HG03575 (cell line): ENCODE measurements around the gene TRNAU1AP.
A peak's percentile ranks its signal among the peaks of the same experiment; 100 is the strongest.
"Not testable (repeated sequence)": the region's sequence is repeated elsewhere in the genome, so short reads cannot be mapped to it uniquely, and the experiment has no call there.

ENCODE experiments used
- ATAC-seq: cut with Tn5 transposase; IDR thresholded peaks from one replicate; pipeline ENCODE4 v1.9.1; 2021; ENCODE audit not compliant: unreplicated experiment, insufficient number of reproducible peaks, low FRiP score; ENCODE audit errors: extremely low read depth

The TRNAU1AP gene

DNA sequence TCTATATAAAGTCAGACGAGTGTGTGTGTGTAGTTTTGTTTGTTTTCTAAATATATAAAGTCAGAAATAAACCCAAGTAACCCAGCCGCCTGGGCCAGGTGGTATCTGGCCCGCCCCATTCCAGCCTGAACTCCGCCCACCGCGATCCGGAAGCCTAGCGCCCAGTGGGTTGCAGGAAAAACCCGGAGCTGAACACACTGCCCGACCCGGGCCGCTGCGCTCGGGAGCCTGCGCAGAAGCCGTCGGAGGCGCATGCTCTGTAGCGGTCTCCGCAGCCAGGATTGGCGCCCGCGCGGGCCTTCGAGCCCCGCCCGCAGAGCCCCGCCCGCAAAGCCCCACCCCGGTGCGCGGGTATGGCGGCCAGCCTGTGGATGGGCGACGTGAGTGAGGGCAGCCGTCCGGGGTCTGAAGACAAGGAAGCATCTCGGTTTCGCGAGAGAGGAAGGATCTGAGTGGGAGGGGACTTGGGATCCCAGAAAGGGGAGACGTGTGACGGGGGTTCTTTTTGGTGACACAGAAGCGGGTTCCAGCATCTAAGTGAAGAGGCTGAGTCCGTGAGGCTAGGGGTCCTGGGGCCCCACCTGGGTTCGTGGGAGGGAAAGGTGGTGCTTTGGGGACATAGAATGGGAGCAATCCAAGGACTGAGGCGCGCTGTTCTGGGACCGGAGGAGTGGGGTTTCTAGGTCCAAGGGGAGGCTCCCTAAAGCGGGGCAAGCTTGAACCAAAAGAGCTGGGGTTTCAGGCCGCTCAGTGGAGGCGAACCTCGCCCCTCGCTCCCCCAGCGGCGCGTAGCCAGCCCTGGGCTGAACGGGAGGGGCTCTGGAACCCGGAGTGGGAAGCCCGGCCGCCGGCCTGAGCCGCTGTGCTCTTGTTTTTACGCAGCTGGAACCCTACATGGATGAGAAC lies at the start of gene TRNAU1AP:
Gene TRNAU1AP (plus strand): TSS at position 328 of the 906 bp plus-strand sequence. CDS start 26 bp downstream, at position 354.
- no peak for ATAC-seq

DNA sequence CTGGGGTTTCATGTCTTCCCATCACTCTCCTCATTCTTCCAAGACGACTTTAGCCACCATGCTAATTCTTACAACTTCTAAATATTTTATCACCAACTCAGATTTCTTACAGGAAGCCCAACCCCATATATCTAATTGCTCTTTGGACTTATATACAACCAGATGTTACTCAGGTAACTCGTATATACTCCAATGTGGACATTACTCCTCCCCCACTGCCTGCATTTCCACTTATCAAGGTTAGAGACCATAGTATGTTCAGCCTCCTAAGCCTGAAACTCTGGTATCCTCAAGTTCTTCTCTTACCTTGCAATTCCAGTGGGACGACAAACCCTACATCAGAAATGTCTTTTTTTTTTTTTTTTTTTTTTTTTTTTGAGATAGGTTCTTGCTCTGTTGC lies 49.8 kb upstream of the TRNAU1AP start:
- no peak for ATAC-seq

DNA sequence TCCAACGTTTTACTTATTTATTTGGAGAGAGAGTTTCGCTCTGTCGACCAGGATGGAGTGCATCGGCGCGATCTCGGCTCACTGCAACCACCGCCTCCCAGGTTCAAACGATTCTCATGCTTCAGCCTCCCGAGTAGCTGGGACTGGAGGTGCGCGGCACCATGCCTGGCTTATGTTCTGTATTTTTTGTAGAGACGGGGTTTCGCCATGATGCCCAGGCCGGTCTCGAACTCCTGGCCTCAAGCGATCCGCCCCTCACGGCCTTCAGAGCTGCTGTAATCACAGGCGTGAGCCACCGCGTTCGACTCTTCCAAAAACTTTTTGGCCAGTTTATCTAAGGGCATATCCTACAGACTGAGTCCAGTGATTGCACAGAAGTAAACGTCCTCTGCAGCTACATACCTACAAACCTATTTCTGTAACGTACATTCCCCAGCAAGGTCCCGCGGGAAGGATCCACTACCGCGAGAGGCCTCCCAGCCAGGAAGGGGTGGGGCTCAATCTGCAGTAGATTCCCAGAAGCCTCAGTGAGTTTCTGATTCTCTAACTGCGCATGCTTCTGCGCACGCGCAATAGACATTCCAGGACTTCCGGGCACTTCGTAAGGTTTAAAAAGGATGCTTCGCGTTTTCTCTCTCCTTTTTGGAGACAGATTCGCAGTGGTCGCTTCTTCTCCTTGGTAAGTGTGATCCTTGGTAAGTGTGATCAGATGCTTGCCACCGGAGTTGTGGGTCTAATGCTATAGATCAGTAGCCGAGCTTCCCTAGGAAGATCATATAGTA lies 47.3 kb upstream of the TRNAU1AP start, which contains the start of gene RCC1:
Gene RCC1 (plus strand): TSS at position 638 of the 782 bp plus-strand sequence. CDS start 23,824 bp downstream, outside the sequence.
- peak; percentile 46 for ATAC-seq

DNA sequence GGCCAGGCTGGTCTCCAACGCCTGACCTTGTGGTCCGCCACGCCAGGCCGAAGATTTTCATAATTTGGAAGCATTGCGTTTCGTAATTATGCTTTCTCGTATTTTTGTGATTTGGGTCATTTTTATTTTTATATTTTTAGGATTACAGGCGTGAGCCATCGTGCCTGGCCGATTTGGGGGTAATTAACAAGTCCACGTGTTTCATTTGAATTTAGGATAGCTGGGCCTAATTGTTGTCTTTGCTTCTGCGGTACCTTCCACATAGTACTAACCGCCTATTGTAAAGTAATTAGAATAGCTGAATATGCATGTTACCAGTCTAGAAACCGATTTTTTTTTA lies 46.0 kb upstream of the TRNAU1AP start:
- no peak for ATAC-seq

DNA sequence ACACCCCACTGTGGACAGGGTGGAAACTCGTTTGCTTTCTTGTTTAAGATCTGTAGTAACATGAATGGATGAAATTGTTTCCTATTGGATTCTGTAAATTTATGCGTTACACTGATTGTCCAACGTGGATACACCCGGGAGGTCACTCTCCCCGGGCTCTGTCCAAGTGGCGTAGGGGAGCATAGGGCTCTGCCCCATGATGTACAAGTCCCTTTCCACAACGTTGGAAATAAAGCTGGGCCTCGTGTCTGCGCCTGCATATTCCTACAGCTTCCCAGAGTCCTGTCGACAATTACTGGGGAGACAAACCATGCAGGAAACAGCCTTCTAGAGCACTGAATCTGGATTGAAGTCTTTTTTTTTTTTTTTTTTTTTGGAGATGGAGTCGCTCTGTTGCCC lies 45.6 kb upstream of the TRNAU1AP start:
- no peak for ATAC-seq

DNA sequence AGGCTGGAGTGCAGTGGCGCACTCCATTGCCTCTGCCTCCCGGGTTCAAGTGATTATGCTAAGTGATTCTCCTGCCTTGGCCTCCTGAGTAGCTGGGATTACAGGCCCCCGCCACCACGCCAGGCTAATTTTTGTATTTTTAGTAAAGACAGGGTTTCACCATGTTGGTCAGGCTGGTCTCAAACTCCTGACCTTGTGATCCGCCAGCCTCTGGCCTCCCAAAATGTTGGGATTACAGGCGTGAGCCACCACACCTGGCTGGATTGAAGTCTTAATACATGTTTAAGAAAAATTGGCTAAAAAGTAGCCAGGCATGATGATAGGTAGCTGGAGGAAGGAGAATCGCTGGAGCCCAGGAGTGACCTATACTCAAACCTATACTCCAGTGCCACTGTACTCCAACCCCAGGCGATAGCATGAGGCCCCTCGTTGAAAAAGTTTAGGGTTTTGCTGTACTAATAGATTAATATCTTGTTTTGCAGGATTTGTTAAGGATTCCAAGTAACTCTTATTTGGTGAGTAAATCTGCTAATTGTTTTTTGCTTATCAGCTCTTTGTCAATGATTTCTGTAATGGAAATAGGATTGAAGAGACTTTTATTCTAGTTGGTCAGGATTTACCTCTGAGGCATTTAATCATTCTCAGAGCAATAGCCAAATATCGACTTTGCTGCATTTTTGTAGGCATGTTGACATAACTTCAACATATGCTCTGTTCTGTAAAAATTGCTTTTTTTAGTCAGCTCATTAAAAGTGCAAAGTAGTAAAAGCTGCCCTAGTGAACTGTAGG lies 45.0 kb upstream of the TRNAU1AP start:
- ATAC-seq: no peak

DNA sequence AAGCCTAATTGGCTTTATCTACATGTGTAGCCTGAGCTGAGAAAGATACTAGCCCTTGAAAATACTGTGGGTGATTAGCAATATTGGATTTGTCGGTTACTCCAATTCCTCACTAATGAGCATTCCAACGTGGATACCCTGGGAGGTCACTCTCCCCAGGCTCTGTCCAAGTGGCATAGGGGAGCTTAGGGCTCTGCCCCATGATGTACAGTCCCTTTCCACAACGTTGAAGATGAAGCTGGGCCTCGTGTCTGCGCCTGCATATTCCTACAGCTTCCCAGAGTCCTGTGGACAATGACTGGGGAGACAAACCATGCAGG lies 44.5 kb upstream of the TRNAU1AP start:
- ATAC-seq: no peak

DNA sequence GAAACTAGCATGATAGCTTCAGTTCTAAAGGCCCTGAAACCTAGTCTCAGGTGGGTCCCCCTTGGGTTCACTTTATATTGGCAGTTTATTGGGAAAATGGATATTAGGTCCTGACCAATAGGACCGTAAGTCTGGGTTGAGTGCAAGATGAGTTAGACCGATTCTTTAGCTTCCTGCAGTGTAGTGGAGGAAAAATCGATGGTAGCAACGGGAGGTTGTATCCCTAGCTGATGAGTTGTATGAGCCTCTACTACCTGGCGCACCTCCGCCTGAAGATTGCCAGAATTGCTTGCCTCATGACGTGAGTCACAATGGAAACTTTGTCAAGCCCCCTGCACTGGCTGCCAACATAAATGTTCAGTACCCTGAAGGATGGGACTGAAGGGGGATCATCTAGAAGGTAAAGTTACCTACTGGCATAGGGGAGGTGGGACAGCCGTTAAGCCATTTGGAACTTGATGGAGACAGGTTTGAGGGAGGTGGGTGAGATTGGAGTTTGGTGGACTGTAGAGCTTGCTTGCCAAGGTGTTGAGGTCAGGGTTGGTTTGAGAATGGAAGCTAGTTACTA lies 43.1 kb upstream of the TRNAU1AP start:
- no peak for ATAC-seq

DNA sequence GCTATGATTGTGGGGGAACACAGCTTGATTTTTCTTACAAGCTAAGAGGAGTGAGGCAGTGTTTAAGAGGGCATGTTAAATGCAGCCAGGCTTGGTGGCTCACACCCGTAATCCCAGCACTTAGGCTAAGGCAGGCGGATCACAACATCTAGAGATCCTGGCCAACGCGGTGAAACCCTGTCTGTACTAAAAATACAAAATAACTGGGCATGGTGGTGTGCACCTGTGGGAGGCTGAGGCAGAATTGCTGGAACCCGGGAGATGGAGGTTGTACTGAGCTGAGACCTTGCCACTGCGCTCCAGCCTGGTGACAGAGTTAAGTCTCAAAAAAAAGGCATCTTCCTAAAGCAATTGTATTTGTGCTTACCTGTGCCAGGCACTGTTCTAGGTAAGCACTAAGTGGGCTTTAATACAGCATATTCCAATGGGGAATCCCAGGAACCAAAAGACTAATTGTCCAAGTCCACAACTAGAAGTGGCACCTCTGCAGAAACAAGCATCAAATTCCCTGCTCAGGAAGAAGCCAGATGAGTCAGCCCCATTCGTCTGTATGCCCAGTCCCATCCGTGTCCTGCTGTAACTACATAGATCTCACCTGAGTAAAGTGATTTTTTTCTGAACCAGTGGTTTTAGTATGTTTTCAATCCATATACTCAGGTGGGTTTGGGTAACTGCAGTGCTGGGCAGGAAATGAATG lies 42.5 kb upstream of the TRNAU1AP start:
- no peak for ATAC-seq

DNA sequence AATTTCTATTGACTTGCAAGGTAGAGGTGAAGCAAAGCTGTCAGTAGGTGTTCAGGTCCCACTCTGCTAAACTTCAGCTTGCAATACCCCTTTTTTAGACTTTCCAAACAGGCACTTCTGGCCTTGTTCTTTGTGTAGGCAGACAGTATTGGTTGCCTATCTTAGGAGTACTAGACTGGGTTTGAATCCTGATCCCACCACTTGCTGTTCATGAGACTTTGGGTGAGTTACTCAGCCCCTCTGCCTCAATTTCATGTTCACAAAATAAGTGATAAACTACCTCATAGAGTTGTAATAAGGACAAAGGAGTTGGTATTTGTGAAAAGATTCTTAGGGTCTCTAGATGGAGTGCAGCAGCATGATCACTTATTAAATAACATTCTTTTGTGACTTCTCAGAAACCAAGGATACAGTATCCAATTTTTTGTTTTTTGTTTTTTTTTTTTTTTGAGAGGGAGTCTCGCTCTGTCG lies 41.9 kb upstream of the TRNAU1AP start:
- no peak for ATAC-seq

DNA sequence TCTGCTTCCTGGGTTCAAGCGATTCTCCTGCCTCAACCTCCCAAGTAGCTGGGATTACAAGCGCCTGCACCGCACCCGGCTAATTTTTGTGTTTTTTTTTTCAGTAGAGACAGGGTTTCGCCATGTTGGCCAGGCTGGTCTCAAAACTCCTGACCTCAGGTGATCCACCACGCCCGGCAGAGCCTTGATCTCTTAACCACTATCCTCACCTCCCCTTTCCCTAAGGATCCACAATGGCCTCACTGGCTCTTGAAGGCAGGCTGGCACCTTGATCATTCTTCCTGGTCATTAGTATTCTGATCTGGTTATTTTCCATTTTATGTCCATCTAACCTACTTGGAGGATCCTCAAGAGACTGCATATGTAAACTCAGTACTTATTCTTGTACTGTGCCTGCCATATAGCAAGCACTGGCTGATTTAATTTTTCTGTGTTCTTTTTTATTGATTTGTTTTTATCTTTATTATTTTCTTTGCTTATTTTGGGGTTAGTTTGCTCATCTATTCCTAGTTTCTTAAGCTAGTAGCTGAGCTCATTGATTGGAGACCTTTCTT lies 40.8 kb upstream of the TRNAU1AP start:
- no peak for ATAC-seq

DNA sequence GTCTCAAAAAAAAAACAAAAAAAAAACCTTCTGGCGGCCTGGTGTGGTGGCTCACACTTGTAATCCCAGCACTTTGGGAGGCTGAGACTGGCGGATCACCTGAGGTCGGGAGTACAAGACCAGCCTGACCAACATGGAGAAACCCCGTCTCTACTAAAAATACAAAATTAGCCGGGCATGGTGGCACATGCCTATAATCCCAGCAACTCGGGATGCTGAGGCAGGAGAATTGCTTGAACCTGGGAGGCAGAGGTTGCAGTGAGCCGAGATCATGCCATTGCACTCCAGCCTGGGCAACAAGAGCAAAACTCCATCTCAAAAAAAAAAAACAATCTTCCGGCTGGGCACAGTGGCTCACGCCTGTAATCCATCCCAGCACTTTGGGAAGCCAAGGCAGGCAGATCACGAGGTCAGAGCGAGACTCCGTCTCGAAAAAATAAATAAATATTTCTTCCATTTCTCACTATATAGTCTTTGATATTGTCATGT lies 38.4 kb upstream of the TRNAU1AP start:
- not testable (repeated sequence) for ATAC-seq

DNA sequence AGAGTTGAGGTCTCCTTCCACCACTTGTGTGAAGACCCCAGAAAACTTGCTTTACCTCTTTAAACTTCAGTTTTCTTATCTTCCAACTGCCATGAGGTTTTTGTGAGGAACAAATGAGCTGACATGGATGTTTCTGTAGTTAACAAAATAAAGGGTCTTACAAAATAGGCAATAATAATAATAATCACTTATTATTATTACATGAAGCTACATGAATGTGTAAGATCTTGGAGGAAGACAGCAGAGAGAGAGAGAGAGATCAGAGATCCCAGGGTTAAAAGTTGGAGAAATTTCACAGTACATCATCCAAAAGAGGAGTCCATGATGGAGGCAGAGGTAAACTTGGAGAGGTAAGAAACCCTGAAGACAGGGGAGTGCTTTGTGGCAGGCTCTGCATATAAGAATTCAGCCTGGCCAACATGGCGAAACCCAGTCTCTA lies 36.3 kb upstream of the TRNAU1AP start:
- no peak for ATAC-seq

DNA sequence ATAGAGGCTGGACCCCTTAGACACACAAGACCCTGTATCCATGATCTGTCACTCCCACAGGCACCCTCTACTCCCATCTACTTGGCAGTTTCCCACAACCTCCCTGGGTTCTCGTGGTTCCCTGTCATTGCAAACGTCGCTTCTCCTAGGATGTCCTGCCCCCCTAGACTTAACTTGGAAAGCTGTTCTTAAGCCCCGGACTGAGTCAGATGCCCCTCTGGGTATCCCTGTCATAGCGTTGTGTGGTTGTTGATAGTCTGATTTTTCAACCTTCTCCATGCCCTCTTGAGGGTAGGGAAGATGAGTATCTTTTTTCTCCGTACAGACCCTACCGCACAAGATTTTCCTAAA lies 35.3 kb upstream of the TRNAU1AP start:
- ATAC-seq: no peak

DNA sequence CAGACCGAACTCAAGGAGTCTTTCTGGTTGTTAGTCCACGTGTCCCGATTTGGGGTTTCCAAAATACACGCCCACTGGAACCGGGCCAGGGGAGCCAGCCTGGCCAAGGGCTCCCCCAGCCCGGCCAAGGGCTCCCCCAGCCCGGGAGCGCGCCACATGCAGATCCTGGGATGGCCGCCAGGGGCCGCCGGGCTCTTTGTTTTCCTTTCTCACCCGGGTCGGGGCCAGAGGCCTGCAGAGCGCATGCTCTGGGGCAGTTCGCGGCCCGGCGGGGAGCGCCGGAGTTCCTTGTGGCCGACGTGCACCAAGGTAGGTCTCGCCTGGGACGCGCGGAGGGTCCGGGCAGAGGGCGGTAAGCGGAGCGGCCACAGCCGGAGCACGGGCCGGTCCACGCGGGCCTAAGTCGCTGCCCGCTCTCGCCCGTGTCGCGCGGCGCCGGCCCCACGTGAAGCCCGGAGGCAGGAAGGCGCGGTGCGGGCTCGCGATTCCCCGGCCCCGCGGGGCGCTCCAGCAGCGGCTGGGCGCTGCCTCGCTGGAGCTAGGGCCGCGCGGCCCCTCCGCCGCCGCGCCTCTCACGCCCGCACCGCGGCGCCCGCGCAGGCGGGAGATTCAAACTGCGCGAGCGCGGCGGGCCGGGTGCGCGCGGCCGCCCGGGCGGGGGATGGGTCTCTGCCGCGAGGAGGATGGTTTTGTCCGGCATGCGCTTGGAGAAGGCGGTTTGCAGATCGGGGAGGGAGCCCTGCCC lies 34.7 kb upstream of the TRNAU1AP start:
- ATAC-seq: no peak

DNA sequence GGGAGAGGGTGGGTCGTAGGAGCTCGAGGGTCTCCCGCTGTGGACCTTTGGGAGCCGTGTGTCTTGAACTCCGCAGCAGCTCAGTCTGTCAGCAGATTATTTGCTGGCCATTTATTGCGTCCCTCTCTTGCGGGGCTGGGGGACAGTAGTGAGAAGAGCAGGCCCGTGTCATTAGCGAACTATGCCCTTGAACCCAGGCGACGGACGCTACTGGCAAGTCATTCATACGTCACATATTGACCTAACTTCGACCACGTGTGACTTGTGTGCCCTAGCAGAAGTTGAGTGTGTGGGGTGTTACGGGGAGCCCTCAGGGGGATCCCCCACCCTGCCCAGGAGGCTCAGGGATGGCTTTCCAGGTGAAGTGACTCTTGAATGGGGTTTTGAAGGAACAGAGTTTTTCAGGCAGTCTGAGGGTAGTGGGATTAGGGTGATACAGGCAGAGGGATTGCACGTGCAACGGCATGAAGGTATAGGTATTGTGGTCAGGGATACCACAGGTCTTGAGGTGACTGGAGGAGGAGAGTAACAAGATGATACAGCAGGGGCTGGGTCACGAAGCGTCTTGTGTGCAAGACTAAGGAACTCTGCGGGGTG lies 34.0 kb upstream of the TRNAU1AP start:
- ATAC-seq: no peak
